UCSD-AML1 (cell line): ENCODE data around the gene IFRD2.

ENCODE experiments used
- DNase-seq: peaks from one replicate; lab custom pipeline; 2025; ENCODE audit not compliant: unreplicated experiment; lab: John Stamatoyannopoulos, UW

Gene IFRD2

GRCh38 chr3:50302095-50303012 is 10.1 kb upstream of the IFRD2 start:
- no peak for DNase-seq

DNA sequence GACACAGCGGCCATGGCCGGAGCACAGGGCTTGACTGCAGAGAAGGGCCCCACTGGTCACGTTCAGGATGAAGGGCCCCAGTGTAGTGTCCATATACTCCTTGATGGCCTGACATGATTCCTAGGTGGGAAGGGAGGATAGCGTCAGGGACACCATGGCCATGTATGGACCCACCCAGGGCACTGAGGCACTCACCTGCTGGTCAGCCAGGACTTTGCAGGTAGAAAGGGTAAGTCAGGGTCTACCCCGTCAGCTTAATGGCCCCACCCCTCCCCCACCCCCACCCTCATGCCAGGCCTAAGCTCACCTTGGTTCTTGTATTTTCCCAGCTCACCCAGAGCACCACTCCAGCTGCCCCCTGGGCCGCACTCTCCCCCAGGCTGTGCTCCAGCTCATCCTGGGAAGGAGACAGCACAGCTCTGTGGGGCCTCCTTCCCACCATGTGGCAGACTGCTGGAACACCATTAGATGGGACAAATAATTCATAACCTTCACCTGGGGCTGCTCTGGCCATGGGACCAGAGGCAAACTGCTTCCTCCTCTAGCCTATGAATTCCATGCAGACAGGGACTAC is 8.5 kb upstream of the IFRD2 start:
- no peak for DNase-seq

- peak; percentile 45 for DNase-seq
Measured at GRCh38 chr3:50299929-50300680, 7.9 kb upstream of the IFRD2 start.

DNA sequence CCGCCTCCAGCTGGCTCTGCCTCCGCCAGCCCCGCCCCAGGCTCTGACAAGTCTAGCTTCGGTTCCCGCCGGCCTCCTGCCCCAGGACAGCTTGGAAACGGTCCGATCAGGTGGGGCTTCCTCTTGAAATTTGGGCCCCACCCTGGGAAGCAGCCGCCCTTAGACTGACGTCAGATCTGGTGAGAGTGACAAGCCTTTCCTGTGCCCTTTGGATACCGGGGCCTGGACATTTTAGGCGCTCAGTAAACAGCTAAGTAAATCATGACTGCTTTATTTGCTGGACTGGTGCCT is 7.4 kb upstream of the IFRD2 start:
- DNase-seq: no peak

- DNase-seq: peak; percentile 99
Measured at GRCh38 chr3:50298836-50299637, 6.8 kb upstream of the IFRD2 start, which contains the start of the genes HYAL3 and NAA80. Gene HYAL3 (minus strand): TSS chr3:50299405. CDS start chr3:50295602, 3,803 bp downstream. Gene NAA80 (minus strand): TSS chr3:50299405. CDS start chr3:50297463, 1,942 bp downstream.

DNA sequence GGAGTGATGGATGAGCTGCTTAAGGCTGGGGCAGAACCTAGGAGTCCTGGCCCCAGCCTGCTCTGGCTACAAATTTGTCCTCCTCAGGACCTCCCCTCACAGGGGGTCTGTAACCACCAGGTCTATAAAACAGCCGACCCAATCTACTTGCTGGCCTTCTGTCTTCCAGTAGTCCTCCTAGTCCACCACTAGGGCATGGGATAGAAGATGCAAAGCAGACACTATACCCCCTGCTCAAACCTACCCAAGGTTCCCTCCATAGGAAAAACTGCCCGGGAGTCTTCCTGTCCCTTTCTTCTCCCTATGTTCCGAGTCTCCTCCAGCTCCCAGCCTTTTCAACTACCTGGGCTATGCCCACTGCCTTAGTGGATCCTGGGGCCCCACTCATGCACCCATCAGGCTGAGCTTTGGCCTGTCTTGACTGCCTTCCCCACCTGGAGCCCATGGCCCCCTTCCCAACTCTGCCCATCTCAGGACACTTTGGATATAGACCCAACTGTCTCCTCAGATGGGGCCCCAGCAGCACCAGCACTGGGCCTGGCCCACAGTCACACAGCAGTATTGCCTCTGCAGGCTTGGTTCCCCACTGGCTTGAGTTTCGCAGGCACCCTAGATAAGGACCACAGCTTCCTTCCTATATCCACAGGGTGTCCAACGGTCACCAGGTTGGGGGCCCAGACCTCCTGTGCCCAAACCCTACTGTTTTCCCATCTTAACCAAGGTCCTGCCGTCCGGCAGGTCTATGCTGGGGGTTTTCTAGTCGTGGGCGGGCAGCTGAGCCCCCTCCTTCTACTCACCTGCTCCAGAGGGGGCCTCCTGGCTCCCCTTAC is 5.9 kb upstream of the IFRD2 start:
- peak; percentile 66 for DNase-seq

DNA sequence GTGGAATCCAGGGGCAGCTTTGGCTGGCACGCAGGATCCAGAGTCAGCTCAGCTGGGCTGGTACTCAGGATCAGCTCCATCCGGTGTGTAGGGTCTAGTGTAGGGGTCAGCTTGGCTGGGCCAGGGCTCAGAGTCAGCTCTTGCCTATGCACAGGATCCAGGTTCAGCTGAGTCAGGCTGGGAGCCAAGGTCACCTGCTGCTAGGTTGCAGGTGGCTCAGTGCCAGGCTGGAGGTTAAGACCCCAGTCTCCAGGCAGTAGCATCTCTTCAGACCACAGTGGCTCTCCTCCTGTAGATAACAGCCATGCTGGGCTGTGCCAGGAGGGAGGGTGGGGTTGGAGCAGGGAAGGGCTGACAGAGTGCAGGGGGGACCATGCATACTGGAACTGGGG is 5.2 kb upstream of the IFRD2 start:
- no peak for DNase-seq

- DNase-seq: no peak
Measured at GRCh38 chr3:50296721-50297383, 4.6 kb upstream of the IFRD2 start.

DNA sequence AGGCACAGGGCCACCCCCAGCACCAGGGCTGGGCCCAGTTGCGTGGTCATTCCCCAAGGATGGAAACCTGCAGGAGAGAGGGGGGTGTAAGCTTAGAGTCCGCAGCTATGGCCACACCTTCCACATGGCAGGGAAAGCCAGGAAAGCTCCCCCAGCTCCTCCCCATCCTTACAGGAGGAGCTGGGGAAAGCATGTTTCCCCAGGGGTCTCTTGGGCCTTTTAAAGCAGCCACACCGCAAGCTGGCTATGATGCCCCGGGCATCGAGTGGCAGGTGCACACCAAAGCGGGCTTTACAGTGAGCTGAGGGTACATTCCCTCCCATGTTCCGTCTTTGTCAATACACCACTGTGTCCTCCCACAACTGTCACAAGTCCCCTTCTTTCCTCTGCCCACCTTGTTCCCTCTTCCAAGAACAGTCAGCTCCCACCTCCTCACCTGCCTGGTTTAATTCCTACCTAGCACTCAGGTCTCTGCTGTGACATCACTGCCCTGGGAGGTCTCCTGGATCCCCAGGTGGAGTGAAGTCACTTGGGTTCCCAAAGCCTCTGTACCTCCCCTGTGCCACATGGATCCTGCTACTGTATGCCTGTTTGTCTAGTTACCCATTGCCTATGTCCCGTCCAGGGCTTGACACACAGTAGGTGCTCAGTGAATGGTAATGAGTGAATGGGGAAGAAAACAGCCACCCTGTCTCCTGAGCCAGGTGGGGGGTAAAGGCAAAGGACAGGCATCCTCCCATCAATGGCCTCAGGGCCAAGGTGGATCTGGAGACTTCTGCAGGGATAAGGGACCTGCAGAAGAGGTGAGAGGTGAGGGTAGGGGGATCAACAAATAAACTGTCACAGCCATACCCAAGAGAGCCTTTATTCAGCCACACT is 3.6 kb upstream of the IFRD2 start:
- no peak for DNase-seq

GRCh38 chr3:50294492-50295403 is 2.5 kb upstream of the IFRD2 start:
- DNase-seq: no peak

- DNase-seq: no peak
Measured at GRCh38 chr3:50294089-50294488, 1.9 kb upstream of the IFRD2 start.

DNA sequence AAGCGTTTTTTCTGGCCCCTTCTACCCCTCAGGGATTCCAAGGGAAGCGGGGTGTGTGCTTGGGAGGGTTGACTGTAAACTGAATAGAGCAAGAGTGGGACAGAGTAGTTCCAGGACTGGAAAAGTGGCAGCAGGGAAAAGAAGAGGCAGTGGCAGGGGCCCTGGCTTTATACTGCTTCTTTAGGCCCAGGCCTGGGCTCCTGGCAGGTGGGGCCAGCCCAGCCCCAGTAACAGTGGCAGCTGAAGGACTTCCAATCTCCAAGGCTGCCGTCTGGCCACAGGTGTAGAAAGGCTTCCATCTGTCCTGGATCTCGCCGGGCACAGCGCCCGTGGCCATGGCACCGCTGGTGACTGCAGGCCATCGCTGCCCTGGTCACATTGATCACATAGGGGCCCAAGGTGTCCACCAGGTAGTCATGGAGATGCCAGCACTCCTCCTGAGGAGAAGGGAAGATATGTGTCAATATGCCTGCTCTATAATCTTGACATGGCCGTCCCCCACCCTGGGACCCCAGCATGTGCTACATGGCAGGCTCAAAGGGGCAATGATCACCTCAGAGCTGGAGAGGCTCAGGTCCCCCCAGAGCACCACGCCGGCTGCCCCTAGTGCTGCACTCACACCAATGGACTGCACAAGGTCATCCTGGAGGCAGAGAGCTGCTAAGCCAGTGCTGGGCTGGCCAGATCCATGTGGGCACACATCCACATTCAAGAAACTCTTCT is 1.0 kb upstream of the IFRD2 start:
- DNase-seq: no peak

- no peak for DNase-seq
Measured at GRCh38 chr3:50290161-50290641, 2.0 kb downstream of the IFRD2 start.

- no peak for DNase-seq
Measured at GRCh38 chr3:50289130-50289529, 3.1 kb downstream of the IFRD2 start.

DNA sequence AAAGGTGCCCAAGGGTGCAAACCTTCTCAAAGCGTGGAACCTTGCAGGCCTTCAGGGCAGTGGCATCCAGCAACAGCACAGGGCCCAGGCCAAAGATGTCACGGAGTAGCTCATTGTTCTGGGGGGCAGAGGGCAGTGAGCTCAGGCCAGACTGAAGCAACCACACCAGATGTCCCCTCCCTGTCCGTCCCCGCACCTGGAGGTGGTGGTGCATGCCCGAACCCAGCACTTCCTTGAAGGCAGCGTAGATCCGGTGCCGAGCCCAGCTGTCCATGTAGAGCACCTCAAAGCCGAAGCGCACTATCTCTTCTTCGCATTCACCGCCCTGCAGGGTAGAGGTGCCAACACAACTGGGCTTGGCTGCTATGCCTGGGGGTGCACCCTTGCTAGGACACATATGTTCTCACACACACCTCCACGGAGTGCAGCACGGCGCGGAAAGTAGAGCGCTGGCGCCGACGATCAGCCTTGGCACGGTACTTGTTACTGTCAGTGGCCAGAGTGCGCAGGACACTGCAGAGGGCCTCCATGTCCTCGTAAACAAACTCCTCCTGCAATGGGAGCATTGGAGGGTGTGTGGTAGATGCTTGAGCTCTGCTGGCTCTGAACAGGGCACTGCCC is 3.7 kb downstream of the IFRD2 start:
- no peak for DNase-seq

GRCh38 chr3:50287262-50287661 is 5.0 kb downstream of the IFRD2 start:
- DNase-seq: no peak
